ENCODE data around the gene ENTREP3. TPM values are rescaled to one million over a fixed set of nuclear protein-coding genes. Genes with fewer than 3 reads are reported as not detected.
"Not testable (repeated sequence)": the region's sequence is repeated elsewhere in the genome, so short reads cannot be mapped to it uniquely, and the experiment has no call there.

The ENTREP3 gene
- total RNA-seq, 4 donors from 2014 or later, result 5.3 to 28.2 (median 11.7) TPM

DNA sequence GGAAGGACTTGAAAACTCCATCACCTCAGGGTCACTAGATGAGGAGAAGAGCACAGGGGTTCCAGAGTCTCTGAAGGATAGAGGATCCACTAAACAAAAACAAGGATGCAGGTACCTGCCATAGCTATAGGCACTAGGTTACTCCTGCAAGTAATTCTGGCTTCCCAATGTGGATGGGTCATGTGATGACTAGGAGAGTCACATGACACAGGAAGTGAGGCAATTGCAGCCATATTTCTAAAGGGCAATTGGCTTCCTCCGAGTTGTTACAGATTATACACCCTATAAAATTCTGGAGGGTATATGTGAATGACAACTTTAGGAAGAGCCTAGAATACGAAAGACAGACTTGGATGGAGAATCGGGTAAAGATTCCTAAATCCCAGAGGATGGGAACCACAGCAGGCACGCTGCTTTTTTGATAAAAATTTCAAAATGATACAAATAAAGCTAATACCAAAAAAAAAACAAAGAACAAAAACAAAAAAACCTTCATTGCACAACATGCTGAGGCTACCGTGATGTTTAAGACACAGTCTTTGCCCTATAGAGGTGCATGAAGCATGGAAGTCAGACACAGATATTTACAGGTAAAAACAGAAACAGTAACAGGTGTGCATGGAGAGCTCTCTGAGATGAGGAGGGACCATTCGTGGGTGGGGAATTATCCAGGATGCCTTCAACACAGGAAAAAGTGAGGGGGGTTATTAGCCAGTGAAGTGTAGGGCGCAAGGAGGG is 36.3 kb downstream of the ENTREP3 start:
- TF ChIP-seq, protein P1, sequence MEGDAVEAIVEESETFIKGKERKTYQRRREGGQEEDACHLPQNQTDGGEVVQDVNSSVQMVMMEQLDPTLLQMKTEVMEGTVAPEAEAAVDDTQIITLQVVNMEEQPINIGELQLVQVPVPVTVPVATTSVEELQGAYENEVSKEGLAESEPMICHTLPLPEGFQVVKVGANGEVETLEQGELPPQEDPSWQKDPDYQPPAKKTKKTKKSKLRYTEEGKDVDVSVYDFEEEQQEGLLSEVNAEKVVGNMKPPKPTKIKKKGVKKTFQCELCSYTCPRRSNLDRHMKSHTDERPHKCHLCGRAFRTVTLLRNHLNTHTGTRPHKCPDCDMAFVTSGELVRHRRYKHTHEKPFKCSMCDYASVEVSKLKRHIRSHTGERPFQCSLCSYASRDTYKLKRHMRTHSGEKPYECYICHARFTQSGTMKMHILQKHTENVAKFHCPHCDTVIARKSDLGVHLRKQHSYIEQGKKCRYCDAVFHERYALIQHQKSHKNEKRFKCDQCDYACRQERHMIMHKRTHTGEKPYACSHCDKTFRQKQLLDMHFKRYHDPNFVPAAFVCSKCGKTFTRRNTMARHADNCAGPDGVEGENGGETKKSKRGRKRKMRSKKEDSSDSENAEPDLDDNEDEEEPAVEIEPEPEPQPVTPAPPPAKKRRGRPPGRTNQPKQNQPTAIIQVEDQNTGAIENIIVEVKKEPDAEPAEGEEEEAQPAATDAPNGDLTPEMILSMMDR (IDR thresholded peaks at IDR 0.05), result no peak
- no peak for TF ChIP-seq POLR2A (IDR thresholded peaks at IDR 0.05)
- Histone ChIP-seq H3K4me3 (peak overlapping the region in 1 of 2 donors; percentile 19), H3K36me3 (no peaks in the 10 kb centered on the region), H3K9me3 (no peaks in the 10 kb centered on the region), H3K27me3 (no peaks in the 10 kb centered on the region), H3K4me1 (no peaks in the 10 kb centered on the region), H3K27ac (peak overlapping the region; percentile 18 to 24)
- intact Hi-C loops (cut with DNase I; ENCODE audit: low total_unique reads), result no loop called here
- peak; percentile 46 to 72 for DNase-seq

DNA sequence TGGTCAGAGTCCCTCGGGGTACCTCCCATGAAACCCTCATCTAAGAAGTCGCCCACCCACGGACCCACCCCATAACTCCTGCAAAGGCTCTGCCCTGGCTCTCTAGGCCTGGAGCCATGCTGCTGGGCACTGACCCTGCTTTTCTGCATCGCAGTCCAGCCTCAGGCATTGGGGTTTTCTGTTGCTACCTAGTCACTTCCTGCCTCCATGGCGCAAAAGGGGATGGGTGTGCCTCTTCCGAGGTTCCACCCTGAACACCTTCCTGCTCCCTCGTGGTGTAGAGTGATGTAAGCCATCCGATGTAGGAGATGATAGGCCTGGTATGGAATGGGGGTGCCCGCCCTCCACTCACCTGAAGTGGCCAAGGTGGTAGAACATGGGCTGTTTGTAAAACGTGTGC is 40.6 kb downstream of the ENTREP3 start:
- H3K27ac ChIP-seq; H3K4me3 ChIP-seq; H3K36me3 ChIP-seq; intact Hi-C loops (cut with DNase I; ENCODE audit: low total_unique reads); H3K9me3 ChIP-seq; DNase-seq; H3K27me3 ChIP-seq; H3K4me1 ChIP-seq: not testable (repeated sequence)

DNA sequence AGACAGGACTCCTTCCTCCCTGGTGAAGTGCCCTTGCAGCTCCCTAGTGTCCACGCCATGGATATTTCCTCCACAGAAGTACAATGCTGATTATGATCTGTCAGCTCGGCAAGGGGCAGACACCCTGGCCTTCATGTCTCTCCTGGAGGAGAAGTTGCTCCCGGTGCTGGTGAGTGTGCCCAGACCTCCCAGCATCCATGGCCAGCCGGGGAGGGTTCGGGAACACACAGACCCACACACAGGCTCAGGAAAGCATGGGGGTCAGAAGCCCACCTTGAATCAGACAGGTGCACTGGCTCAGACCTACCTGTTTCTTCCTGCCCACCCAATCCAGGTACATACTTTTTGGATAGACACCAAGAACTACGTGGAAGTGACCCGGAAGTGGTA is 43.2 kb downstream of the ENTREP3 start:
- H3K9me3 ChIP-seq; H3K27me3 ChIP-seq; intact Hi-C loops (cut with DNase I; ENCODE audit: low total_unique reads); H3K4me1 ChIP-seq; H3K27ac ChIP-seq; H3K4me3 ChIP-seq; H3K36me3 ChIP-seq; DNase-seq: not testable (repeated sequence)

GRCh38 chr1:155211381-155212050 is 43.8 kb downstream of the ENTREP3 start:
- H3K4me1 ChIP-seq; H3K4me3 ChIP-seq; DNase-seq; intact Hi-C loops (cut with DNase I; ENCODE audit: low total_unique reads); H3K9me3 ChIP-seq; H3K36me3 ChIP-seq; H3K27me3 ChIP-seq: not testable (repeated sequence)
- peak overlapping the region in 1 of 2 donors; percentile 27 for H3K27ac ChIP-seq

DNA sequence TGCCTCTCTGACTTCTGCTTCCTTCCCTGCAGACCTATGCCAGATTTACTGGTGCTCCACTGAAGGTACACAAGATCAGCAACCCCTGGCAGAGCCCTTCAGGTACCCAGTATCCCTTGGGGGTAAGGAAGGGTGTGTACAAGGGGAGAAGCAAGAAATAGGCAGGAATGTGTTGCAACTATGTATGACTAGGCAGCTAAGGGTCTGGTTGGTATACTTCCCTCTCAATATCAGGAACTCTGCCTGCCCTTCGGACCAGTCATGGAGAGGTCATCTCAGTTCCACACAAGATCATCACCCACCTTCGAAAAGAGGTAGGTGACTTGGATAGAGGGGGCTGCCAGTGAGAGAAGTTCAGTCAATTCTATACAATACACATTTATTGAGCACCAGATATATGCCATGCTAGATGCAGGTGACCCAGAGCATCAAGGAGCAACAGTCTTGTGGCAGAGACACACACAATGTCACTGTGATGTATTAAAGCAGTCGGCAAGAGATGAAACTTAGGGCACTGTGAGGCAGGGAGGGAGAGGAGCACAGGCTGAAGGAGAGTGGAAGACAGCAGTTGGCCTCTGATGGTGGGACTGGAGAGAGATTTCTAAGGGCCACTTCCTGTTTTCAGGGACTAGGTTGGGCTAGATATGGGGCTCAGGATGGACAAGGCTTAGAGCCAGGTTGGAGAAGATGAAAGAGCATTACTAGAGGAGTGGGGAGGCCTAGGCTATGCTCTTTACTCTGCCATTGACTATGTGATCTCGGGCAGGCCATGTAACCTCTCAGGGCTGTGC is 44.8 kb downstream of the ENTREP3 start:
- Histone ChIP-seq H3K9me3 (no peaks in the 10 kb centered on the region), H3K27ac (peak overlapping the region in 1 of 2 donors; percentile 27), H3K4me1 (no peaks in the 10 kb centered on the region), H3K4me3 (no peak overlapping the region), H3K36me3 (no peaks in the 10 kb centered on the region), H3K27me3 (no peaks in the 10 kb centered on the region)
- DNase-seq, result no peak
- TF ChIP-seq, protein P1 (IDR thresholded peaks at IDR 0.05), result no peak
- no peak for TF ChIP-seq POLR2A (IDR thresholded peaks at IDR 0.05)
- intact Hi-C loops (cut with DNase I; ENCODE audit: low total_unique reads), result no loop called here

- no peaks in the 10 kb centered on the region for H3K27me3 ChIP-seq
- peak overlapping the region; percentile 99 for H3K27ac ChIP-seq
- H3K4me1 ChIP-seq, result no peaks in the 10 kb centered on the region
- H3K36me3 ChIP-seq, result no peaks in the 10 kb centered on the region
- H3K9me3 ChIP-seq, result no peaks in the 10 kb centered on the region
- peak overlapping the region; percentile 62 to 76 for H3K4me3 ChIP-seq
- TF ChIP-seq, protein P1 (IDR thresholded peaks at IDR 0.05), result no peak
- DNase-seq, result no peak
- intact Hi-C loops (cut with DNase I; ENCODE audit: low total_unique reads), result no loop called here
Measured at GRCh38 chr1:155209312-155209721, 46.0 kb downstream of the ENTREP3 start.
